ENCODE results near the gene C2CD5. TPM values are rescaled to one million over a fixed set of nuclear protein-coding genes. Genes with fewer than 3 reads are reported as not detected.

C2CD5 gene
- polyA plus RNA-seq, 1 donor from 2014 or later, result 171 TPM

- TF ChIP-seq TAF1 (IDR thresholded peaks at IDR 0.05; ENCODE audit: low read depth) (no peak), RAD21 (conservative IDR thresholded peaks at IDR 0.05) (no peak), CTCF (IDR thresholded peaks at IDR 0.05; ENCODE audit: poor library complexity, severe bottlenecking) (no peak), EP300 (conservative IDR thresholded peaks at IDR 0.05; ENCODE audit: poor library complexity, severe bottlenecking) (no peak), REST (IDR thresholded peaks at IDR 0.05; ENCODE audit: borderline replicate concordance) (no peak), SMC3 (conservative IDR thresholded peaks at IDR 0.05; ENCODE audit: poor library complexity) (no peak), EZH2 (IDR thresholded peaks at IDR 0.05; ENCODE audit: borderline replicate concordance, insufficient read depth, low read length, poor library complexity, severe bottlenecking) (no peak), POLR2AphosphoS5 (IDR thresholded peaks at IDR 0.05) (no peak), MXI1 (conservative IDR thresholded peaks at IDR 0.05; ENCODE audit: poor library complexity, severe bottlenecking) (no peak)
- Histone ChIP-seq H3K36me3 (ENCODE audit: insufficient read depth, low read length) (no peaks in the 10 kb centered on the region), H3K9me2 (ENCODE audit: insufficient read depth, low read length) (no peaks in the 10 kb centered on the region)
Measured at GRCh38 chr12:22415342-22416309, 128.7 kb downstream of the C2CD5 start.

GRCh38 chr12:22414742-22415141 lies 129.6 kb downstream of the C2CD5 start:
- Histone ChIP-seq H3K27me3 (ENCODE audit: insufficient read depth, low read depth, low read length) (no peaks in the 10 kb centered on the region), H3K9me2 (ENCODE audit: insufficient read depth, low read length) (no peaks in the 10 kb centered on the region), H3K27ac (ENCODE audit: low read length) (no peak overlapping the region), H3K9ac (ENCODE audit: low read length) (no peak overlapping the region), H3F3A (ENCODE audit: insufficient read depth, low read length, poor library complexity, severe bottlenecking) (no peaks in the 10 kb centered on the region), H3K4me2 (ENCODE audit: low read length) (no peak overlapping the region), H3K36me3 (ENCODE audit: insufficient read depth, low read length) (no peaks in the 10 kb centered on the region), H3K4me3 (ENCODE audit: low read length) (no peak overlapping the region), H2AFZ (ENCODE audit: low read depth, low read length) (no peak overlapping the region), H3K9me3 (ENCODE audit: low read length) (no peaks in the 10 kb centered on the region), H3K79me2 (replicated peaks; ENCODE audit: insufficient read depth, low read length) (no peaks in the 10 kb centered on the region), H4K20me1 (ENCODE audit: insufficient read depth) (no peaks in the 10 kb centered on the region)
- no peak for TF ChIP-seq MXI1 (conservative IDR thresholded peaks at IDR 0.05; ENCODE audit: poor library complexity, severe bottlenecking)
- TF ChIP-seq EP300 (conservative IDR thresholded peaks at IDR 0.05; ENCODE audit: poor library complexity, severe bottlenecking), result no peak
- TF ChIP-seq POLR2AphosphoS5 (IDR thresholded peaks at IDR 0.05), result no peak
- no peak for TF ChIP-seq TAF1 (IDR thresholded peaks at IDR 0.05; ENCODE audit: low read depth)
- no peak for TF ChIP-seq EZH2 (IDR thresholded peaks at IDR 0.05; ENCODE audit: borderline replicate concordance, insufficient read depth, low read length, poor library complexity, severe bottlenecking)
- no peak for TF ChIP-seq RAD21 (conservative IDR thresholded peaks at IDR 0.05)
- TF ChIP-seq REST (IDR thresholded peaks at IDR 0.05; ENCODE audit: borderline replicate concordance), result no peak
- TF ChIP-seq CTCF (IDR thresholded peaks at IDR 0.05; ENCODE audit: poor library complexity, severe bottlenecking), result no peak
- no peak for TF ChIP-seq SMC3 (conservative IDR thresholded peaks at IDR 0.05; ENCODE audit: poor library complexity)

More at GRCh38 chr12:22415342-22416309, 128.7 kb downstream of the C2CD5 start:
- Histone ChIP-seq H4K20me1 (ENCODE audit: insufficient read depth) (no peaks in the 10 kb centered on the region), H2AFZ (ENCODE audit: low read depth, low read length) (no peak overlapping the region), H3K9me3 (ENCODE audit: low read length) (no peaks in the 10 kb centered on the region), H3K4me2 (ENCODE audit: low read length) (no peak overlapping the region), H3K79me2 (replicated peaks; ENCODE audit: insufficient read depth, low read length) (no peaks in the 10 kb centered on the region), H3K27me3 (ENCODE audit: insufficient read depth, low read depth, low read length) (no peaks in the 10 kb centered on the region), H3F3A (ENCODE audit: insufficient read depth, low read length, poor library complexity, severe bottlenecking) (no peaks in the 10 kb centered on the region), H3K9ac (ENCODE audit: low read length) (no peak overlapping the region), H3K27ac (ENCODE audit: low read length) (no peak overlapping the region), H3K4me3 (ENCODE audit: low read length) (no peak overlapping the region)

All from neural cell (in vitro differentiated cells).